ENCODE measurements around the gene CD2BP2. TPM values are rescaled to one million over a fixed set of nuclear protein-coding genes. Genes with fewer than 3 reads are reported as not detected.
A peak's percentile ranks its signal among the peaks of the same experiment; 100 is the strongest.

CD2BP2 gene
- total and polyA plus RNA-seq, 3 donors from 2014 or later: 32.8 to 52.5 (median 39.5) TPM

- no peaks in the 10 kb centered on the region for H3K36me3 ChIP-seq (ENCODE audit: low read depth, missing control alignments)
- intact Hi-C loops (cut with DNase I; ENCODE audit: low total_unique reads): no loop called here
- peak overlapping the region; percentile 57 to 90 for H3K27ac ChIP-seq
- H3K4me3 ChIP-seq: peak overlapping the region; percentile 82 to 87
- no peaks in the 10 kb centered on the region for H3K27me3 ChIP-seq
- no peak for DNase-seq
- 1% methylated on average over 51 of the region's 76 CpGs; no CpG with 5 or more reads in 1 of the 2 donors for WGBS, 2 donors
- no peak for TF ChIP-seq POLR2A (IDR thresholded peaks at IDR 0.05)
- peak in 1 of 3 experiments; percentile 6 for TF ChIP-seq CTCF (IDR thresholded peaks at IDR 0.05)
- H3K9me3 ChIP-seq: no peaks in the 10 kb centered on the region
- H3K4me1 ChIP-seq: peaks cover 26% of the 10 kb centered on the region
Measured at GRCh38 chr16:30369938-30370455, 14.9 kb upstream of the CD2BP2 start.

- Histone ChIP-seq H3K27ac (peak overlapping the region; percentile 57 to 90), H3K4me1 (peaks cover 26% of the 10 kb centered on the region), H3K27me3 (no peaks in the 10 kb centered on the region), H3K9me3 (no peaks in the 10 kb centered on the region), H3K36me3 (ENCODE audit: low read depth, missing control alignments) (no peaks in the 10 kb centered on the region), H3K4me3 (peak overlapping the region; percentile 82 to 87)
- TF ChIP-seq CTCF (IDR thresholded peaks at IDR 0.05): no peak
- TF ChIP-seq POLR2A (IDR thresholded peaks at IDR 0.05): no peak
- WGBS, 2 donors: 0% methylated on average over 1 to 40 of the region's 45 CpGs
- DNase-seq: no peak
- intact Hi-C loops (cut with DNase I; ENCODE audit: low total_unique reads): no loop called here
Measured at GRCh38 chr16:30369091-30369937, 14.2 kb upstream of the CD2BP2 start.

GRCh38 chr16:30368792-30369090 is 13.6 kb upstream of the CD2BP2 start:
- intact Hi-C loops (cut with DNase I; ENCODE audit: low total_unique reads): no loop called here
- 6 to 13% methylated on average over 2 to 4 of the region's 4 CpGs for whole genome bisulfite sequencing, 2 donors
- peak overlapping the region in 1 of 2 donors; percentile 90 for H3K27ac ChIP-seq
- H3K4me1 ChIP-seq: peaks cover 26% of the 10 kb centered on the region
- H3K4me3 ChIP-seq: peak overlapping the region; percentile 82 to 87
- no peaks in the 10 kb centered on the region for H3K27me3 ChIP-seq
- no peaks in the 10 kb centered on the region for H3K9me3 ChIP-seq
- no peaks in the 10 kb centered on the region for H3K36me3 ChIP-seq (ENCODE audit: low read depth, missing control alignments)
- no peak for TF ChIP-seq CTCF (IDR thresholded peaks at IDR 0.05)
- TF ChIP-seq POLR2A (IDR thresholded peaks at IDR 0.05): no peak
- no peak for DNase-seq

- Histone ChIP-seq H3K4me1 (peaks cover 26% of the 10 kb centered on the region), H3K27ac (no peak overlapping the region), H3K36me3 (ENCODE audit: low read depth, missing control alignments) (no peaks in the 10 kb centered on the region), H3K4me3 (peak overlapping the region; percentile 82 to 87), H3K9me3 (no peaks in the 10 kb centered on the region), H3K27me3 (no peaks in the 10 kb centered on the region)
- TF ChIP-seq POLR2A (IDR thresholded peaks at IDR 0.05) (no peak), CTCF (IDR thresholded peaks at IDR 0.05) (no peak)
- intact Hi-C loops (cut with DNase I; ENCODE audit: low total_unique reads): no loop called here
- 2 to 3% methylated on average over 8 of the region's 8 CpGs for WGBS, 2 donors
- no peak for DNase-seq
Measured at GRCh38 chr16:30368122-30368791, 13.1 kb upstream of the CD2BP2 start.

Data from testis (tissue), 3 donors.